Tibial nerve (tissue), 4 donors: Measurements from ENCODE around the gene PTPRK. TPM values are rescaled to one million over a fixed set of nuclear protein-coding genes. Genes with fewer than 3 reads are reported as not detected.

ENCODE experiments used
- DNase-seq, 2 donors: peaks; one replicate each; pipeline ENCODE4 v3.0.0-alpha.2; 2019; ENCODE audit warnings: low spot score in 2 of 2
- H3K27ac ChIP-seq, 4 donors: fragments of 200-600 bp; sonication (generic) in 3 of 4; one replicate each; pipeline ENCODE4 v1.5.1; 2017 to 2019; ENCODE audit warnings: mild to moderate bottlenecking in 1 of 4
- H3K27me3 ChIP-seq, 2 donors: fragments of 200-600 bp; sonication (generic) in 1 of 2; one replicate each; pipeline versions ENCODE4 v1.5.1 to v1.6.0; 2017 to 2019
- H3K36me3 ChIP-seq, 3 donors: fragments of 200-600 bp; sonication (generic); one replicate each; pipeline ENCODE4 v1.5.1; 2018 to 2019
- H3K4me1 ChIP-seq, 4 donors: fragments of 200-600 bp; sonication (generic) in 3 of 4; one replicate each; pipeline ENCODE4 v1.5.1; 2017 to 2019
- H3K4me3 ChIP-seq, 4 donors: fragments of 200-600 bp; sonication (generic) in 3 of 4; one replicate each; pipeline ENCODE4 v1.5.1; 2017 to 2019; ENCODE audit warnings: mild to moderate bottlenecking in 1 of 4, moderate library complexity in 1 of 4
- H3K9me3 ChIP-seq, 4 donors: fragments of 200-600 bp; sonication (generic) in 3 of 4; one replicate each; pipeline ENCODE4 v1.5.1; 2017 to 2019
- CTCF ChIP-seq, 5 experiments: fragments of 200-600 bp in 3 of 5; fragments of 450-650 bp in 2 of 5; sonication (generic) in 3 of 5; IDR thresholded peaks; one replicate each; pipeline ENCODE4 v1.5.1; 2016 to 2019; ENCODE audit warnings: antibody characterized with exemption in 5 of 5, mild to moderate bottlenecking in 3 of 5, moderate library complexity in 2 of 5
- EP300 ChIP-seq, 2 donors: sonication (generic); formaldehyde crosslinking; IDR thresholded peaks; one replicate each; pipeline ENCODE4 v1.6.1; 2017; ENCODE audit warnings: antibody characterized with exemption in 2 of 2, mild to moderate bottlenecking in 1 of 2
- POLR2A ChIP-seq, 2 donors: fragments of 450-650 bp; IDR thresholded peaks; one replicate each; pipeline ENCODE4 v1.6.1; 2017; ENCODE audit warnings: antibody characterized with exemption in 2 of 2, mild to moderate bottlenecking in 2 of 2, moderate library complexity in 2 of 2
- WGBS, 2 donors: methylation state at CpG; one replicate each; pipeline ENCODE4 v1.1.5; 2018; 5-methylcytosine and 5-hydroxymethylcytosine counted together
- total RNA-seq, 4 donors: library from RNA; depleted of rRNA; stranded (reverse); fragments of >200 nt; gene quantifications; one replicate each; pipeline ENCODE4 v1.1.0, GENCODE V29; 2016

Gene PTPRK
- total RNA-seq, 4 donors from 2014 or later: 17.4 to 26.1 (median 21.2) TPM

GRCh38 chr6:128249429-128249828, 271.0 kb downstream of the PTPRK start:
- no peak overlapping the region for H3K27ac ChIP-seq
- H3K4me1 ChIP-seq: no peaks in the 10 kb centered on the region
- WGBS, 2 donors: 96 to 98% methylated on average over 4 of the region's 4 CpGs
- H3K36me3 ChIP-seq: no peaks in the 10 kb centered on the region
- no peak for DNase-seq
- no peaks in the 10 kb centered on the region for H3K27me3 ChIP-seq
- H3K4me3 ChIP-seq: no peak overlapping the region
- H3K9me3 ChIP-seq: no peaks in the 10 kb centered on the region
- TF ChIP-seq POLR2A (IDR thresholded peaks at IDR 0.05) (no peak), CTCF (IDR thresholded peaks at IDR 0.05) (no peak)

GRCh38 chr6:128246472-128247260, 273.7 kb downstream of the PTPRK start:
- Histone ChIP-seq H3K4me1 (no peaks in the 10 kb centered on the region), H3K27me3 (no peaks in the 10 kb centered on the region), H3K4me3 (no peak overlapping the region), H3K36me3 (no peaks in the 10 kb centered on the region), H3K9me3 (no peaks in the 10 kb centered on the region), H3K27ac (no peak overlapping the region)
- WGBS, 2 donors: 87 to 91% methylated on average over 7 of the region's 7 CpGs
- DNase-seq: no peak
- no peak for TF ChIP-seq CTCF (IDR thresholded peaks at IDR 0.05)
- no peak for TF ChIP-seq EP300 (IDR thresholded peaks at IDR 0.05)
- no peak for TF ChIP-seq POLR2A (IDR thresholded peaks at IDR 0.05)

GRCh38 chr6:128244751-128245405, 275.5 kb downstream of the PTPRK start:
- WGBS, 2 donors: 92 to 95% methylated on average over 2 of the region's 2 CpGs
- Histone ChIP-seq H3K27ac (no peak overlapping the region), H3K27me3 (no peaks in the 10 kb centered on the region), H3K4me3 (no peak overlapping the region), H3K36me3 (no peaks in the 10 kb centered on the region), H3K9me3 (no peaks in the 10 kb centered on the region), H3K4me1 (peaks cover 0 to 7% (median under 1%) of the 10 kb centered on the region in 4 donors)
- no peak for DNase-seq
- no peak for TF ChIP-seq CTCF (IDR thresholded peaks at IDR 0.05)
- no peak for TF ChIP-seq POLR2A (IDR thresholded peaks at IDR 0.05)
- no peak for TF ChIP-seq EP300 (IDR thresholded peaks at IDR 0.05)

- 93 to 98% methylated on average over 3 of the region's 3 CpGs for WGBS, 2 donors
- H3K9me3 ChIP-seq: no peaks in the 10 kb centered on the region
- peaks cover 0 to 15% (median 2%) of the 10 kb centered on the region in 4 donors for H3K4me1 ChIP-seq
- no peak for TF ChIP-seq POLR2A (IDR thresholded peaks at IDR 0.05)
- no peak for TF ChIP-seq EP300 (IDR thresholded peaks at IDR 0.05)
- no peak for TF ChIP-seq CTCF (IDR thresholded peaks at IDR 0.05)
- no peaks in the 10 kb centered on the region for H3K36me3 ChIP-seq
- DNase-seq: no peak
- H3K27me3 ChIP-seq: no peaks in the 10 kb centered on the region
- H3K27ac ChIP-seq: no peak overlapping the region
- H3K4me3 ChIP-seq: no peak overlapping the region
Measured at GRCh38 chr6:128242765-128243403, 277.5 kb downstream of the PTPRK start.

GRCh38 chr6:128241216-128241615, 279.2 kb downstream of the PTPRK start:
- no peaks in the 10 kb centered on the region for H3K36me3 ChIP-seq
- H3K27me3 ChIP-seq: no peaks in the 10 kb centered on the region
- H3K4me3 ChIP-seq: no peak overlapping the region
- peaks cover 0 to 15% (median 2%) of the 10 kb centered on the region in 4 donors for H3K4me1 ChIP-seq
- no peak overlapping the region for H3K27ac ChIP-seq
- no peaks in the 10 kb centered on the region for H3K9me3 ChIP-seq
- WGBS, 2 donors: 91 to 99% methylated on average over 3 of the region's 3 CpGs
- no peak for TF ChIP-seq CTCF (IDR thresholded peaks at IDR 0.05)
- DNase-seq: no peak
